ENCODE measurements around the gene OXSR1.
"Not testable (repeated sequence)": the region's sequence is repeated elsewhere in the genome, so short reads cannot be mapped to it uniquely, and the experiment has no call there.

Gene OXSR1

GRCh38 chr3:38146504-38146903 is 18.8 kb upstream of the OXSR1 start:
- no peak for DNase-seq

GRCh38 chr3:38147421-38147820 is 17.9 kb upstream of the OXSR1 start:
- DNase-seq: peak; percentile 66

- DNase-seq: peak; percentile 49
Measured at GRCh38 chr3:38148311-38148882, 16.9 kb upstream of the OXSR1 start.

- peak; percentile 76 for DNase-seq
Measured at GRCh38 chr3:38149708-38150107, 15.6 kb upstream of the OXSR1 start.

- peak; percentile 45 for DNase-seq
Measured at GRCh38 chr3:38150780-38151528, 14.4 kb upstream of the OXSR1 start.

DNA sequence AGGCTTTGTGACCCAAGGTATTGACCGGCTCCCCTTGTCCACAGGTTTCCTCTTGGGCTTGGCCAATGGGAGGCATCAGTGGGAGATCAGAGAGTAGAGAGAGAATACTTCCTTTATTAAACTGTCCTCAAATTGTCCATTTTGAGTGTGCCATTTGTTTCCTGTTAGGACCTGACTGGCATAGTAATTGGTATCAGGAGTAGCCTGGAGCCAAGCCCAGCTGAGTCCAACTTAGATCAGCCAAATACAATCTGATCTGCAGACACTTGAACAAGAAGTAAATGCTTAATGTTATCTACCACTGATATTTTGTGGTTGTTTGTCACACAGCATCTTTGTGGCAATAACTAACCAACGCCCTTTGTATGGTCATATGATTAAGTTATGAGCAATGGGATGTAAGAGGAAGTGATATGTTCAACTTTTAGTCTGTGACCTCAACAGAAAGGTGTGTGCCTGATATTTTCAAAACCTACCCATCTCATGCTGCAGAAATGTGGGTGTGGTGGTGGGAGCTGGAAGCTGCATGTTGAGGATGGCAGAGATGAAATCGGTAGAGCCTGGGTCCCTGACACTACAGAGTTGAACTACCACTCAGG is 13.6 kb upstream of the OXSR1 start:
- peak; percentile 82 for DNase-seq

- no peak for DNase-seq
Measured at GRCh38 chr3:38152609-38153008, 12.7 kb upstream of the OXSR1 start.

GRCh38 chr3:38153221-38153620 is 12.1 kb upstream of the OXSR1 start:
- no peak for DNase-seq

DNA sequence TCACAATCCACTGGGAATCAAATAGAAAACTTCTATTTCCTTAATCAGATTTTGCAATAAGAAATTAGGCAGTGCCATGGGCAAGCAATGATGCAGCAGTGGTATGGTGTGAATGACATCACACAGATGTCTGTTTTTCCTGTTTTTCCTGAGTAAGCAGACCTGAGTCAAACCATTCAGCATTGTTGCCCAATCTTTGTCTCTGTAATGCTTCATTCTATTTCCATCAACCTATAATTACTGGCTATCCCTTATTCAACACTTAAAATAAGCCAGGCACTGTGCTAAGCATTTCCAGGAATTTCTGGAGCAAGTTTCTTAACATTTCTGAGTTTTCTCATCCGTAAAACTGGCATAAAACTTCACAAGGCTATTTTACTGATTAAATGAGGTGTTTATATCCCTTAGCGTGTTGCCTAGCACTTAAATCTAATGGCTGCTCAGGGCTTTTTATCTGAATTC is 11.3 kb upstream of the OXSR1 start:
- DNase-seq: no peak

GRCh38 chr3:38154625-38155255 is 10.6 kb upstream of the OXSR1 start:
- no peak for DNase-seq

DNA sequence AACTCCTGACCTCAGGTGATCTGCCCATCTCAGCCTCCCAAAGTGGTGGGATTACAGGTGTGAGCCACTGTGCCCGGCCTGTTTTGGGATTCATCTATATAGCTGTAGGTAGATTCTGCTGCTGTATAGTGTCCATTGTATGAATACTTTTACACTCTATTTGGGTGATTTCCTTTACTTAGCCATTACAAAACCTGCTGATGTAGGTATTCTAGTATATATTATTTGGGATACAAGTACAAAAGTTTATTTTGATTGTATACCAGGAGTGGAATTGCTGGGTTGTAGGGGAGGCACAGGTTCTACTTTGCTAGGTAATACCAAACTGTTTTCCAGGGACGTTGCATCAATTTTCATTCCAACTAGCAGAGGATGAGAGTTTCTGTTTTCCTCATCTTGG is 9.5 kb upstream of the OXSR1 start:
- DNase-seq: no peak

DNA sequence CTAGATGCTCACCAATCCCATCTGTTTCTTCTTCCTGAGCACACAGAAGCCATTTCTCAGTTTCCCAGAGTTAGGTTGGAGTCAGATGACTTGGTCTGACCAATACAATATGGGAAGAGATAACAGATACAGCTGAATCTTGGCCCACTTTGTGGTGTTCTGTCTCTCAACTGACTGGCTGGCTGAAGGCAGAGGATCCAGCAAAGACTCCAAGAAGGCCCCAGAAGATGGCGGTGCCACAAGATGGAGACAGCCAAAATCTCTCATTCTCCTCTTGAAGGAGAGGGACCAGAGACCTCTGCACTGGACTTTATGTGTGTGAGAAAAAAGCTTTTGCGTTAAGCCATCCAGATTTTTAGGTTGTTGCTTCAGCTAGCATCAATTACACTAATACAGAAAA is 8.2 kb upstream of the OXSR1 start:
- no peak for DNase-seq

GRCh38 chr3:38157595-38157994 is 7.7 kb upstream of the OXSR1 start:
- no peak for DNase-seq

GRCh38 chr3:38158472-38158871 is 6.9 kb upstream of the OXSR1 start:
- no peak for DNase-seq

GRCh38 chr3:38160704-38161103 is 4.6 kb upstream of the OXSR1 start:
- DNase-seq: not testable (repeated sequence)

DNA sequence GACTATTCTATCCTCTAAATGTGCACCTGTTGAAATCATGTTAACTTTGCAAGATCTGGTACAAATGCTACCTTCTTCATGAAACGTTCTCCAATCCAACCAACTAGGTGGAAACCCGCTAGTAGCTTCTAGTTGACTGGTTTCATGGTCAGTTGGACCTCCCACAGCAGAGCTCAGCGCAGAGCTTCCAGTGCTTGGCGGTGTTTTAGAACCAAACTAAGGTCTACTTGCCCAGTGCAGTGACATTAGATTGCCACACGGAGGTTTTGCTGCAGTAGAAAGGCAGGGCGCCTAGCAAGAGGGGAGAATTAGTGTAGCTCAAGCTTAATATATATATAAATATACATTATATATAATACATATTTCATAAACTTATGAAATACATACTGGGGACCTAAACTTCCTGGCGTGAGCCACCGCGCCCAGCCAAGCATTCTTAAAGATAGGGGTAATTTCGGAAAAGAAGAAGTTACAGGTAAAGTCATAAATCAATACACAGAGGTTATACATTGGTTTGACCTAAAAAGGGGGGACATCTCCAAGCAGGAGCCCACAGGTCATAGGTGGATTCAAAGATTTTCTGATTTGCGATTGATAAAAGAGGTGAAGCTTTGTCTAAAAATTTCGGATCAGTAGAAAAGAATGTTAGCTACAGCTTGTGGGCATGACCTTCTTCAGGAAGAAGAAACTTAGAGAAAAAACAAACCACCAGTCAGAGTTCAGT is 2.1 kb upstream of the OXSR1 start:
- peak; percentile 75 for DNase-seq

DNA sequence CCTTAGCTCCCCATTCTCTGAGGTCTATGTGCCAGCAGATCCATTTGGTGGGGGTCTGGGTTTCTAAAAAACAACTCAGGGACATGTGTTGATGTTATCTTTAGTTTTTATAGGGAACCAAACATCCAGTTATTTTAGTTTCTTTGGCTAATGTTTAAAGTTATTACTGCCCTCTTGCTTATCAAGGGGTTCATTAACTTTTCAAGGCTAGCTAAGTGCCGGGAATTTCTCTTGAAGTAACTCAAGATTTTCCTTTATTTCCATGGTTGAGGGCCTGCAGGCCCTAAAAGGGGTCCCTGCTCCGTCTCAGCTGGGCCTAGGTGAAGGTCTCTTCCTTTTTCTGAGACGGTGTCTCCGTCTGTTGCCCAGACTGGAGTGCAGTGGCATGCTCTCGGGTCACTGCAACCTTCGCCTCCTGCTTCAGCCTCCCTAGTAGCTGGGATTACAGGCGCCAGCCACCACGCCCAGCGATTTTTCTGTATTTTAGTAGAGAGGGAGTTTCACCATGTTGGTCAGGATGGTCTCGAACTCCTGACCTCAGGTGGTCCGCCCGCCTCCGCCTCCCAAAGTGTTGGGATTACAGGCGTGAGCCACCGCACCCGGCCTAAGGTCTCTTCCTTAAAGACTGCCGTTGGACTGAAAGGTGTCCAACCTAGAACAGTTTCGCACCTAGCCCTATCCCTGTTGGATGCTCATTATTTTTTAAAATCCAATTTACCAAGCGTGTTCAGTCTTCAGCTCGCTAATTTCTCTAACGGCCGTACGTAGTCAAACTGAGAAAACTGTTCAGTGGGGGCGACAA is 1.3 kb upstream of the OXSR1 start:
- no peak for DNase-seq

DNA sequence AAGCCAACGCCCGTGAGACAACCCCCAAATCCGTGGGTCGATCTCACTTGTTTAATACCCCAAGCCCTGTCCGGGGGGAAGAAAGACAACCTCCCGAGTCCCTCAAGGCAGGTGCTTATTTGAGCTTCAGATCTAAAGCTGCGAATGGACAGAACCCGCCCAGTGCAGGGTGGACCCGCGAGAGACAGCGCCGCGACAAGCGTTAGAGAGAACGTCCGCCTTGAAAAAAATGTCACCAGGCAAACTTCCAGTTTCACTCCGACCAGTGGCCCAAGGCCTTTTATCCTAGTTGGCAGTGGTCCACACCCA is 740 bp upstream of the OXSR1 start:
- no peak for DNase-seq

- no peak for DNase-seq
Measured at GRCh38 chr3:38165722-38166387, 518 bp downstream of the OXSR1 start.

- no peak for DNase-seq
Measured at GRCh38 chr3:38167591-38167990, 2.3 kb downstream of the OXSR1 start.

DNA sequence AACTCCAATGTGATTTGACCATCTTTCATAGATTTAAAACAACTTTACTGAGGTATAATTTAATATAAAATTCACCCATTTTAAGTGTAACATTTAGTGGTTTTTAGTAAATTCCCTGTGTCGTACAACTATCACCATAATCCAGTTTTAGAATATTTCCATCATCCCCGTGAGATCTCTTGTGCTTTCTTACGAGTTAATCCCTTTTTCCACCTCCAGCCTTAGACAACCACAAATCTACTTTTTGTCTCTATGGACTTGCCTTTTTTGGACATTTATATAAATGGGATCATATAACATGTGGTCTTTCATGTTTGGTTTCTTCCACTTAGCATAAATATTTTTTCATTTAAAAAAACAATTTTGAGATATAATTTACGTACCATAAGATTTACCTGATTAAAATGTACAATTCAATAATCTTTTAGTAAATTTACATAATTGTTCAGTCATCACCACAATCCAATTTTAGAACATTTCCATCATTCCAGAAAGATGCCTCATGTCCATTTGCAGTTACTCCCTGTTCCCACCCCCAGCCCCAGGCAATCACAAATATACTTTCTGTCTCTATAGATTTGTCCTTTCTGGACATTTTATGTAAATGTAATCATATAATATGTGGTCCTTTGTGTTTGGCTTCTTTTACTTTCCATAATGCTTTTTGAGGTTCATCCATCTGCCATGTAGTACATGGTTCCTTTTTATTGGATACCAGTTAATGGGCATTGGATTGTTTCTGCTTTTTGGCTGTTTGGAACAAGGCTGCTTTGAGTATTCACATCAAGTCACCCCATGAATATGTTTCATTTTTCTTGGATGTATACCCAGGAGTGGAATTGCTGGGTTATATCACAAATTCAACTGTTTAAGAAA is 3.1 kb downstream of the OXSR1 start:
- DNase-seq: no peak
